Adipose tissue (tissue), 3 donors: Measurements from ENCODE around the gene MATN1. TPM values are rescaled to one million over a fixed set of nuclear protein-coding genes. Genes with fewer than 3 reads are reported as not detected.

ENCODE experiments used
- H3K27ac ChIP-seq: one replicate; pipeline ENCODE4 v1.5.1; 2013; ENCODE audit warnings: low read depth, low read length
- WGBS, 3 donors: extraction: QIAGEN DNeasy Blood & Tissue Kit; methylation state at CpG; one replicate each; pipeline ENCODE4 v1.1.7; 2013; 5-methylcytosine and 5-hydroxymethylcytosine counted together
- polyA plus RNA-seq, 3 donors: library from polyadenylated mRNA; stranded (reverse); fragments of 200-250 nt; gene quantifications; one replicate each; pipeline ENCODE4 v1.2.3, GENCODE V29; 2013
- donor health status: healthy with polysubstance abuse.
- donor health status: Bipolar disorder and iron deficiency.
- donor health status: healthy.

Gene MATN1
- polyA plus RNA-seq, 3 donors, result 0.09 to 0.21 TPM; not detected in 1

DNA sequence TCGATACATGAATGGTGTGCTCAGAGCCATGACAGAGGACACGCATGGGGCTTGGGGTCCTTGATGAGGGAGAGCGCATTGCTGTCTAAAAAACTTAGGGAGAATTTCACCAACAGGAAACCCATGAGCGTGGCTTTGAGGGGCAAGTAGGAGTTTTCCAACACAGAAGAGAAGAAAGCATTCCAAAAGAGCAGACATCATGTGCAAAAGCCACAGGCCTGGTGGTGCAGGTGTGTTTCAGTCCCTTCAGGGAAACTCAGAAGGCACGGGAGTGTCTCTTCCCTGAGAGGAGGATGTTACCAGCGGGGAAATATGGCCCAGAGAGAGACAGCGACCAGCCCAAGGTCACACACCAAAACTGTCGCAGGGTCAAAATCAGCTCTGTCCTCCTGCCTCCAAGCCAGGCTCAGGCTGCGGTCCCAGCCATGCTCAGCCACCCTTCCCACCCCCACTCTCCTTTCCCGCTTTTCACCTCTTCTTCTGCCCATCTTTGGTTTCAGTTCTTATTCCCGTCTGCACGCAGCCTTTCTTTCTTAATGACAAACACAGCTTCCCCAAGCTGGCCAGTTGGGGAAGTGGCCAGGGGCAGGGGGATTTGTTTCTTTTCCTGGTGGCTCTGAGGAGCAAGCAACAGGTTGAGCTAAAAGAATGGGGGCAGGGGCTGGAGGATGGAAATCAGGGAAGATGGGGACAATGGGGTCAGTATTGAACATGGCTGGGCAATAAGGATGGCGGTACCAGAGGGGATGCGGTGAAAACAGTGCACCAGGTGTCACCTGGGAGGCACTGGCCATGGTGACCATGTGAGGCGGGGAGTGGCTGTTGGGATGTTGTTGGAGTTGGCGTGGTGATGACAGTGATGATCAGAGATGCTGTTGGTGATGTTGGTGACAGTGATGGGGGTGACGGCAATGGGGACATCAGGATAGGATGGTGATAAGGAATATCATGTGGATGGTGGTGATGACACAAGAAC lies 23.9 kb upstream of the MATN1 start:
- 83 to 86% (median 83%) methylated on average over 17 of the region's 17 CpGs for WGBS, 3 donors
- H3K27ac ChIP-seq, result no peak overlapping the region

DNA sequence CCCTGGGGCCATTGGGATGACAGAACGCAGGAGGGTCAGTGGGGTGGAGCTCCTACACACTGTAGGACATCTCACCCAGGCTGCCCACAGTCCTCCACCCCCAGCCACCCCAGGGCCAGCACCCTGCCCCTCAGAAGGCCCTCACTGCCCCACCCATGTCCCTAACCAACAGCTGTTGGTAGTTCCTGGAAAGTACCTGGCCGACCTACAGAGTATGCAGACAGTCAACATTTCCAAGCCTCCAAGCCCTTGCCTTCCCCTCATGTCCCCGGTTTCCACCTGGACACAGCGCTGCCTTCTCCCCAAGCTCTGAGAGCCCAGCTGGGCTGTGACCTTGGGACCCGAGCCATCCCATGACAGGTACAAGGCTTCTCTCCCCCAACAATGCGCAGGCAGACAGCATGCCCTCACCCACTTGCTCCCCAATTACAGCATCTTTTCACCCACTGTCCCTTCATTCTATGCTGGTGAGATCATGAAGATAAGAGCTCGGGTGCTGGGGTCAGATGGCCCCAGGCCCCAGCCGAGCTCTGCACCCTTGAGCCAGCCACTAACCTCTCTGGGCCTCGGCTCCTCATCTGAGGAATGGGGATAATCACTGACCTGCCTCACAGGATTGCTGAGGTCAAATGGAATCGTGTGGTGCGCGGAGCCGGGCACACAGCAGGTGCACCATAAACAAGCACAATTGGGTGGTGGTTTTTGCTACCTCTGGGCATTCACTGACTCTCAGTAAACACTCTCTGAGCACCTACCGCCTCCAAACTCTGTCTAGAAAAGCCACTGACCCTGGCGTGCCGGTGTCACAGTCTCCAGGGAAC lies 23.0 kb upstream of the MATN1 start:
- 65 to 87% (median 84%) methylated on average over 16 of the region's 16 CpGs for WGBS, 3 donors
- no peak overlapping the region for H3K27ac ChIP-seq

DNA sequence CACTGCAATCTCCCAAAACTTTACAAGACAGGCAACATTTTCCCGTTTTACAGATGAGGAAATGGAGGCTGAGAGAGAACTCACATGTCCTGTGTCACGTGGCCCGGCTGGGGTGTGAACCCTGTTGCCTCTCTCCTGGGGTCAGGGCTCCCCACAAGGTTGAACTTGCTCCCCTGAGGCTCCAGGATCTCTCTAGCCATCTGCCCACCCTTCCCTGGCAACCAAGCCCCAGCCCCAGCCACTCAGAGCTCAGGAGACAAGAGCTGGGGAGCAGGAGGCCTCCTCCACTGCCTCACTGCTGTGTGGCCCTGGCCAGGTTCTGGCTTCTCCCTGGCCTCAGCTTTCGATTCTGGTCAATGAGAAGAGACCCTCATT lies 22.4 kb upstream of the MATN1 start:
- 64 to 74% (median 66%) methylated on average over 4 of the region's 4 CpGs for WGBS, 3 donors
- no peak overlapping the region for H3K27ac ChIP-seq

DNA sequence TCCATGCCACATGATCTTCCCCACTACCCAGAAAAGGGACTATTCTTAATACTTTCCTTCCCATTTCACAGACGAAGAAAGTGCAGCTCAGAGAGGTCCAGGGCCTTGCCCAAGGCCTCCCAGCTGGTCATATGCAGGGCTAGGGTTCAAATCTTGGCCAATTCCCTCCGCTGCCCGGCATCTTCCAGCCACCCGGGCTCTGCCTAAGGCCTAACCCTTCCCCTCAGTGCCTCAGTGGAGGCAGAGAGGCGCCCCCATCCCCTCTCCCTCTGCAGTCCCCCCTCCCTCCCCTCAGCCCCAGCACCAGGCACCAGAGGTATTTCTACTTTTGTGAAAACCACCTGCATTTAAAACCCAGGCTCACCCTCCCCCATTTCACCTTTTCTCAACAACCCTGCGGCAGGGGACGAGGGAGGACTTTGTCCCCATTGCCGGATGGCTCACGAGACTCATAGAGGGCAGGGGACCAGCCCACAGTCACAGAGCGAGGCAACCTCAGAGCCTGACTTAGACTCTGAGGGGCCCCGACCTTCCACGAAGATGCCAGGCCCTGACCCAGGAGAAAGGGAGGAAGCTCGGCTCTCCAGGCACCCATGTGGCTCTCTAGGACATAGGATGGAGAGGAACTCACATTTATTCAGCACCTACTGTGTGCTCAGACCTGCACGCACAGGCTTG lies 21.9 kb upstream of the MATN1 start:
- no peak overlapping the region for H3K27ac ChIP-seq
- 78 to 82% (median 80%) methylated on average over 14 of the region's 14 CpGs for WGBS, 3 donors

DNA sequence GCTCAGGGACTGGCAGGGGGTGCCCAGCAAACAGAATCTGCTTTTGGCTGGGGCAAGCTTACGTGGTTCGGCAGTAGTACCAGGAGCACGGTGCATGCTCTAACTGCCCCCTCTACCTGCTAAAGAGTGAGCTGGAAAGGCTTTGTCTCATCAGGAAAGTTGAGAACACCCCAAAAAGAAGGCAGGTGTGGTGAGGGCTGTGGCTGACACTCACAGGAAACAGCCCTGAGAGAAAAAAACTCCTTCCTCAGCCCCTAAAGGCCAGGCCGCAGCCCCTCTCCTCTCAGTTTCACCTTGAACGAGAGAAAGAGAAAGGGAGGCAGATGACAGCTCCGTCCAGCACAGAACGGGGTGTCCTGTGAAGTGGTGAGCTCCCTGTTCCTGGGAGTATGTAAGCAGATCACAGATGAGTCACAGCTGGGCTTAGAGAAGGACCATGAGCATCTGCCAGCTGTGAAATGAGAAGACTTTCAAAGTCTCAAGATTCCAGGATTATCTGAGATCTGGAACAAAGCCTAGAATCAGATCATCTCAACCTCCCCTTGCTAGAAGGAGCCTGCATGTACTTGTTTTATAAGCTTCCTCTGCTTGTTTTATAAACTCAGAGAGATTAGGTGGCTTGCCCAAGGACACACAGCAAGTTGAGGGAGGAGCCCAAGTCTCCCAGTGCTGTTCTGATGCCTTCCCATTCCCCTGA lies 20.8 kb upstream of the MATN1 start:
- 68 to 70% (median 70%) methylated on average over 7 of the region's 7 CpGs for WGBS, 3 donors
- H3K27ac ChIP-seq, result no peak overlapping the region

DNA sequence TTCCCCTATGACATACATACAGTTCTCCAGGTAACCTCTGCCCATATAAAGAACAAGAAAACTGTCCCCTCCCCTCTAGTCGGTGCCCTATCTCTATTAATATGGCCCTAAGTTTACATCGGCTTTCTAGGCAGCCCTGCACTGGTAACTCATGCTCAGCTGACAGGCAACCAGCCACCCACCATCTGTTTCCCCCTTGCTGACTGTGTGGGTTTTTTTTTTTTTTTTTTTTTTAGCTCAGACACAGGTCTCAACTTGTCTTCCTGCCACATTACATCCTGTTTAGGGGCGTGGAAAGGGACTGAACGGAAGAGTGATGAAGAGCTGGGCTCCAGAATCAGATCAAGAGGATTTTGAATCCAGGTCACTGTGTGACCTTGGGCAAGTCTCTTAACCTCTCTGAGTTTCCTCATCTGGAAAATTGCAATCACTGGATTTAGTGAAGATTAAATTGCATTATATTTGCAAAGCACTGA lies 20.2 kb upstream of the MATN1 start:
- WGBS, 3 donors, result 28 to 47% (median 33%) methylated on average over 4 of the region's 4 CpGs
- no peak overlapping the region for H3K27ac ChIP-seq

DNA sequence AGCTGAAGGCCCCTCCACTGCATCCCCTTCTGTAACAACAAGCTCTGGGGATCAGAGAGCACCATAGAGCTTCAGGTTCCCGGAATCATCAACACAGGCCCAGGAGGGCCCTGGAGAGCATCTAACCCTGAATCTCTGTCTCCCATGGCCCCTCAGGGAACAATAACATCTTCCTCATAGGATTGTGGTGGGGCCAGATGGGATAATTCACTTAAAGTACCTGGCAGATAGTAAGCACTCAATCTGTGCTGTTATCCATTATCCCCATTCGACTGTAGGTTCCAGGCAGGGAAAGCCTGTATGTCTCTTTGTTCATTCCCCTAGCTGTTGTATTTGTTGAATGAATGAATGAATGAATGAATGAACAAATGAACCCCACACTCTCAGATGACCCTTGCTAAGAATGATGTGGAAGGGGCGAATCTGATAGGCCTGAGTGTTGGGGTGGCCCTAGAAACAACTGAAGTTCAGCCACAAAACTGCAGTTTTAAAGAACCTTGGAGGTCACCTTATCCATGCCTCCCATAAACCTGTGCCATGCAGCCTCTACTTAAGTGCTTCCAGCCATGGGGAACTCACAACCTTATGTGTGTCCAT lies 19.7 kb upstream of the MATN1 start:
- WGBS, 3 donors, result 84 to 95% (median 91%) methylated on average over 3 of the region's 3 CpGs
- H3K27ac ChIP-seq, result no peak overlapping the region

DNA sequence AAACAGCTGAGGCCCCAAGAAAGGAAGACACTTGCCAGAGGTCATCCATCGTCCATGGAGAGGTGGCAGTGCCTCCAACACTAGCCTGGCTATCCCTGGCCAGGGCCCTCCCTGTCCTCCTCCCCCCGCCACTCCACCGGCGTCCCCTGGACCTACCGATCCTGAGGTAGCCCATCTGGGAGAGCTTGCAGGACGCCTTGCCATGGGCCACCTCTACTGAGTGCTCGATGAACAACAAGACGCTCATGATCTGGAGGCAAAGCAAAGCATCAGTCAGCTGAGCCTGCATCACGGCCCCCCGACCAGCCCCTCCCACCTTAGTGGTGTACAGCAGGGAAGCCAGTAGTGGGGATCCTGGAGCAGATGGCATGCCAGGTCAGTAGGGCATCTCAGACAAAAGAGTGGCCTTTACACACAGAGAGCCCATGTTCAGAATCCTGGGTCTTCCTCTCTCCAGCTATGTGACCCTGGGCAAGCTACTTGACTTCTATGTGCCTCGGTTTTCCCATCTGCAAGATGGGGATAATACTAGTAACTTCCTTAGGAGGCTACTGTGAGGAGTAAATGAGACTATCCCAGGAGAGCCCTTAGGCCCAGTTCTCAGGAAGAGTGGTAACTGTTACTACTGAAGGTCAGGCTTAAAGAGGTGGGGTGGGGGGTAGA lies 19.0 kb upstream of the MATN1 start:
- WGBS, 3 donors, result 71 to 87% (median 85%) methylated on average over 10 to 11 of the region's 11 CpGs
- H3K27ac ChIP-seq, result no peak overlapping the region

DNA sequence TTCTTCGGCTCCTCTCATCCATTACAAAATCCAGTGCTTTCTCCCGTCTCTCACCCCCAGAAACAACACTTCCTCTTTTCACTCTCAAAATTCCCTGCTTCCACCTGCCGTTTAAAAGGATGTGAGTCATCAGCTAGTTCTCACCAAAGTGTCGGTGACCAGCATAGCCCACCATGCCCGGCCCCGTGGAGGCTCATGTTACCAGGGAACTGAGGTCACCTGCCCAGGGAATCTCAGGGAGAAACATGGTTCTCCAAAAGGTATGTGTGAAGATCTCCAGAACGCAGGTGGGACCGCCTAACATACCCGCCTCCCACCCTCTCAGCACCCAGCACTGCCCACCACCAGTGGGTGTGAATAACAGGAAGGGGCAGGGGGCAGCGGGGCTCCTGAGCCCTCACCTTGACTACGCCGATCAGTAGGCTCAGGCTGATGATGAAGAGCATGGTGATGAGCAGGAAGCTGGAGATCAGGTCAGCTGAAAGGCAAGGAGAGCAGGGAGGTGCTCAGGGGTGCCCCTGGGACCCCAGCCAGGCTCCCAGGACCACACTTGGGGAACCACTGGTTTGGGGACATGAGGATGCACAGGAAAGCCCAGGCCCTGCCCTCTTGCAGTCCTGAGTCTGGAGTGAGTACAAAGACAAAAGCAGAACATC lies 18.0 kb upstream of the MATN1 start:
- H3K27ac ChIP-seq, result no peak overlapping the region
- WGBS, 3 donors, result 53 to 58% (median 55%) methylated on average over 12 of the region's 12 CpGs

DNA sequence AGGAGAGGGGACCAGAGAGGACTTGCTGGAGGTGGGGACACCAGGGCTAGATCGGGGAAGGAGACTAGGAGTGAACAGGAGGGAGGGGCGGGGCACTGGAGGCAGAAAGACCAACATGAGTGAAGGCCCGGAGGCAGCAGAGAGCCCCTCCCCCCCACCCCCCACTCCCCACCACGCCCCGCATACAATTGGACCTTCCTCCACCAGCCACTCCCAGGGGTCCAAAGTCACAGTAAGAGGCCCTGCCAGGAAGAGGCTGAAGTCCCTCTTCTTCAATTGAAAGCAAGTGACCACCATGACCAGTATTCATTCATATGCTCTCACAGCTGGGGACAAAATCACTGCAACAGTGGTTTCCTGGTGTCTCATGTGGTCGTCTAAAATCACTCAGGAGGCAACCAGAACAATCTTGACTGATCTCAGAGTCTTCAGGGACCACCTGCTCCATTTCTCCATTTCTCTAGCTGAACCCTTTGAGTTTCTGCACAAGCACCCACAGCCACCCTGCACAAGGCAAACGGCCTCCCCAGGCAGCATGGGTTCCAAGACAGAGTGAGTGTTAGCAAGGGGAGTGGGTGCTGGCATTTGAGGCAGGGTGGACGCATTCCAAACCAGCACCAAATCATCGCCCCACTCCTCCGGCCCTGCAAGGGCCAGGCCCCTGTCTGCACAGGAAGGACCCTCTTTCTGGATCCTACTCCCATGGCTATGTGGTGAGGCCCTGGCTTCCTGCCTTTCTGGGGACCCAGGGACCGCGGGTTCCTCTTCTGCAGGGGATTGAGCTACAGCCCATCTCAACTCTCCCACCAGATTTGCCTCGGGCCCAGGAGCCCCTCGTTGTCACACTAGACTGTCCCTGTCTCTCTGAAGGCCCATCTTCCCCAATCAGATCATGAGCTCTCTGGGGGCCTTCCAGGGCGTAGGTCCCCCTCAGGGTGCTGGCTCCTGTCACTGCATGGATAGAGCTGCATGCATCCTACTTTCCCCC lies 17.2 kb upstream of the MATN1 start:
- 62 to 72% (median 62%) methylated on average over 14 to 15 of the region's 15 CpGs for WGBS, 3 donors
- H3K27ac ChIP-seq, result no peak overlapping the region

DNA sequence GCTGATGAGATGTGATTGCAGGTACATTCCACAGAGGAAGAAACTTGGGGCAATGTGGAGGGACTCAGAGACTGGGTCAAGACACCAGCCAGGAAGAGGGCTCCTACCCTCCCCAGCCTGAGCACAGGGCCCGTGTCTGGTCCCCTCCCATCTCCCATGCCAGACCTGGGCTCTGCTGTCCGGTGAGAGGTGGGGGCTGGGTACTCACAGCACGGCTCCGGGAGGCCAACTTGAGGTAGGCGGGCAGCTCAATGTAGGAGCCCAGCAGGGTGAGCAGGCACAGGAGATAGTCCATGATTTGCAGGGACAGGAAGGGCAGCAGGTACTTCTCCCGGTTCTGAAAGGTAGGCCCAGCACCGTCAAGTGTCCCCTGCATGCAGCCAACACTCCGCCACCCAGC lies 16.2 kb upstream of the MATN1 start:
- WGBS, 3 donors, result 86 to 89% (median 87%) methylated on average over 8 of the region's 8 CpGs
- no peak overlapping the region for H3K27ac ChIP-seq

DNA sequence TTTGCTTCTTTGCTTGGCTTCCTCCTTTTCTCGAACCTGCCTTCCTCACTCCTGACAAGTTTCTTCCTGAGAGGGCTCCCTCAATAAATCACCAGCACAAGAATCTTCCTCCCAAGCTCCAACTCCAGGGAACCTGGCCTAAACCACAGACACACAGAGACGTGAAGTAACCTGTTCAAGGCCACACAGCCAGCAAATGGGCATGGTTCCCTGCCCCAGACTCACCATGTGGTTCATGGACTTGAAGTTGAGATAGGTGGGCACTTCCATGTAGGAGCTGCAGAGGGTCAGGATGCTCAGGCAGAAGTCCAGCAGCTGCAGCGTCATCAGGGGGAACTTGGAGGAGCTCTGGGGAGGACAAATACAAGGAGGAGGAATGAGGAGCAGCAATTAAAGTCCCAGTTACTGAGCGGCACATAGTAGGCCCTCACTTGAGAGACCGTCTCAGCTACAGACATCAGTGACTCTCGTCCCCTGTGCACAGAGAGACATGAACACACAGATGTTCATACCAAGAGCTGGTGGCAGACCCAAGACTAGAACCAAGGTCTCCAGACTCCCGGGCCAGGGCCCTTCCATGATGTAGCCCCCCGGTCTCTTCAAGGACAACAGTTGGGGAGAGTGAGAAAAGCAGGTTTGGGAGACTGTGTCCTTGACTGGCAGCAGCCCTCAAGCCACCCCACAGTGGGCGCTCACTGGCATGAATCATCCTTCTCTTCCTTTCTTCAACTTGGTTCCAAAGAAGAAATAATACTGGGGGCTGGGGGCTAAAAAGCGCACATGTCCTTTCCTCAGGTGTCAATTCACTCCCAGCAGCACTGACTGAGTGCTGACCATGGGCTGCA lies 15.6 kb upstream of the MATN1 start:
- WGBS, 3 donors, result 71 to 93% (median 90%) methylated on average over 10 of the region's 10 CpGs
- no peak overlapping the region for H3K27ac ChIP-seq

DNA sequence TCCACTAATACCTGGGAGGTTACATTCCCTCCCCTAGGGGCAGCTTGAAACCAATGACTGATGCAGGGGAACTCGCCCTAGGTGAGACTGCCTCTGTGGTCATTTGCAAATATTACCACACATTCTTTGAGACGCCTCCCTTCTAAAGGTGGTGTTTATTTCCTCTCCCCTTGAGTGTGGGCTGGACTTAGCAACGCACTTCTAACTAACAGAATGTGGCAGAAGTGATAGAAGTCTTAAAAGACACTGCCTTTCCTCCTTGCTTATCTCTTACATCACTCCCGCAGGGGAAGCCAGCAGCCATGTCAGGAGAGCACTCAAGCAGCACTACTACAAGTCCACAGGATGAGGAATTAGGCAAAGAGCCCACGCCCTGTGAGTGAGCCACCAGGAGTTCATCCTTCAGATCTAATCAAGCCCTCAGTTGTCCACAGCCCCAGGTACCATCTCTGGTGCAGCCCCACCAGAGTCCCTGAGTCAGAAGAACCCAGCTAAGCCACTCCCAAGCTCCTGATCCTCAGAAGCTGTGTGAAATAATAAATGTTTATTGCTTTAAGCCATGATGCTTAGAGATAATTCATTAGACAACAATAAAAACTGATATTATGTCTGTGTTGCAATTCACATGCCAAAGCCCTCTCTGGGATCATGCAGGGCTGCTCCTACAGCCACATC lies 14.8 kb upstream of the MATN1 start:
- WGBS, 3 donors, result 67 to 75% (median 75%) methylated on average over 5 of the region's 5 CpGs
- no peak overlapping the region for H3K27ac ChIP-seq

DNA sequence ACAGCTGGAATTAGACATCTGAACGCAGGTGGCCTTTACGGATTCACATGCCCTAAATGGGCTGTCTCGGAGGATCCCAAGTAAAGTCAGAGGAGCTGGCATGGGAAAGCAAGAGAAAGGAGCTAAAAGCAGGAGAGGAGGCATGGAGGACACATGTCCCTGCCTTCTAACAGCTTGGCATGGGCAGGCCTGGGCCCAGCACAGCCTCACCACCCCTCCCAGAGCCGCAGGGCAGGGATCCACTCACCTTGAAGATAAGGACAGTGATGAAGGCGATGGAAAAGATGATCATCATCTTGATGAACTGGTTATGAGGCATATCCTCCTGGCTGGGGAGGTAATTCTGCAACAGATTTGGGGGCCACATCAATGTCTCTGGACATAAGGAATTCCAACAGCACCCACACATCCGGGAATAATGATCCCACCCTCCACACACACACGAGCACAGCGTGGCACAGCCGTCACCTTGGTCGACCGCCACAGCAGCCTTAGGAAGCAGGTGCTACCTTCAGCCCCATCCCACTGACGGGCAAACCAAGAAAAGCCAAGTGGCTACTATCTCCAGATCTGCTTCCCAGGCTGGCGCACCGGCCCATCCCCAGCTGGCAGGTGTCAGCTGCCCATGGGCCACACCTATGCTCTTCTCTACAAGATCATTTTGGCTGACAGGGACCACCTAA lies 14.1 kb upstream of the MATN1 start:
- WGBS, 3 donors, result 83 to 94% (median 91%) methylated on average over 14 of the region's 14 CpGs
- H3K27ac ChIP-seq, result no peak overlapping the region
